BLaER1 treated with 17β-estradiol and CSF1 and Interleukin-3, amounts not matched to agents 10 nM and 100 nM (cell line): ENCODE data around the gene TEAD3.

Source experiments
- H3K27ac ChIP-seq, 11 experiments: shearing (Covaris generic); formaldehyde crosslinking; 2 replicates each; pipeline ENCODE4 v1.8.1; 2022
- H3K27me3 ChIP-seq, 11 experiments: shearing (Covaris generic); formaldehyde crosslinking; 2 replicates each; pipeline ENCODE4 v1.8.1; 2022
- H3K36me3 ChIP-seq, 11 experiments: shearing (Covaris generic); formaldehyde crosslinking; 2 replicates each; pipeline ENCODE4 v1.8.1; 2022
- H3K4me1 ChIP-seq, 10 experiments: shearing (Covaris generic); formaldehyde crosslinking; 2 replicates each; pipeline ENCODE4 v1.8.1; 2022
- H3K4me2 ChIP-seq, 11 experiments: shearing (Covaris generic); formaldehyde crosslinking; 2 replicates each; pipeline ENCODE4 v1.8.1; 2022
- H3K4me3 ChIP-seq, 10 experiments: shearing (Covaris generic); formaldehyde crosslinking; 2 replicates each; pipeline ENCODE4 v1.8.1; 2022
- H3K9ac ChIP-seq, 11 experiments: shearing (Covaris generic); formaldehyde crosslinking; 2 replicates each; pipeline ENCODE4 v1.8.1; 2022
- H3K9me3 ChIP-seq, 11 experiments: shearing (Covaris generic); formaldehyde crosslinking; replicated peaks in 1 of 11; 2 replicates each; pipeline ENCODE4 v1.8.1; 2022
- H4K20me1 ChIP-seq, 11 experiments: shearing (Covaris generic); formaldehyde crosslinking; 2 replicates each; pipeline ENCODE4 v1.8.1; 2022
- Cebpa-rat ChIP-seq, 11 experiments: shearing (Covaris generic); IDR thresholded peaks; 2 replicates each; pipeline ENCODE4 v1.8.1; 2022

TEAD3 gene

DNA sequence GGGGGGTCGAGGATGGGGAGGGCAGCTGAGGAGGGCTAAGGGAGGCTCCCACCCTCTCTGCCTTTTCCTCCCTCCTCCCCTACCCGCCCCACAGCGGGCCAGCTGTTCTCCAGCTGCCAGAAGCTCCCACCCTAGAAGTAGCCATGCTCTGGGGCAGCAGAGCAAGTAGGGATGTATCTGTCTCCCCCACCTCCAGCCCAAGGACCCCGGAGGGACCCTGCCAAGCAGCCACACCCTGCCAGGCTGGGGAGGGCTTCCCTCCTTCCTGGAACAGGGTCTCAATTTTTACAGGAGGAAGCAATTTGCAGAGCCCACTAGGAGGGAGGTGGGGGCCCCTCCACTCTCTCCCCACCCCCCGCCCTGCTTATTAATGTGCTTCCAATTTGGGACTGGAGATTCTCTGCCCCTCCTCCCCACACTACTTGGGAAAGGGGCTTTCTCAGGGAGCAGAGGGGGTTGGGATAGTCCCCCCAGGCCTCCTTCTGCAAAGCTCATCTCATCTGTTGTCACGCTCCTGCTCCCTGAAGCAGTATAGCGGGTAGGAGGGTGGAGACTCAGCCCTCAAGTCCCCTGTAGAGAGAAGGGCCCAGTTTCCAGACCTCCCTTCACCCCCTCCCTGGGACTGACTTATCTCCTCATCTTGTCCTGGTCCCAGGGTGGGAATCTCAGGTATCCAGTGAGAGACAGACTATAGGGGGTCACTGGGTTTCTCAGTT, 4.5 kb downstream of the TEAD3 start:
- no peaks in the 10 kb centered on the region for H3K36me3 ChIP-seq
- H3K9me3 ChIP-seq, result no peaks in the 10 kb centered on the region
- H4K20me1 ChIP-seq, result peaks cover 16 to 76% (median 47%) of the 10 kb centered on the region in 11 experiments; a peak in 20 of 22 replicates
- peak overlapping the region; percentile 25 to 98 (median 95) for H3K4me2 ChIP-seq
- no peak overlapping the region for H3K4me3 ChIP-seq
- 0 out of 22 replicates have a peak overlapping the region, but pooled peaks of 1 of the 11 experiments have one; percentile 6 for H3K27ac ChIP-seq
- peak overlapping the region in 5 of 11 experiments; percentile 19 to 38 (median 27); a peak in 5 of 22 replicates for H3K9ac ChIP-seq
- TF ChIP-seq Cebpa-rat (IDR thresholded peaks at IDR 0.05), result no peak
- H3K27me3 ChIP-seq, result peaks cover 0 to 66% (median 3%) of the 10 kb centered on the region in 11 experiments; a peak in 17 of 22 replicates
- peaks cover 71 to 84% (median 80%) of the 10 kb centered on the region in 10 experiments for H3K4me1 ChIP-seq

DNA sequence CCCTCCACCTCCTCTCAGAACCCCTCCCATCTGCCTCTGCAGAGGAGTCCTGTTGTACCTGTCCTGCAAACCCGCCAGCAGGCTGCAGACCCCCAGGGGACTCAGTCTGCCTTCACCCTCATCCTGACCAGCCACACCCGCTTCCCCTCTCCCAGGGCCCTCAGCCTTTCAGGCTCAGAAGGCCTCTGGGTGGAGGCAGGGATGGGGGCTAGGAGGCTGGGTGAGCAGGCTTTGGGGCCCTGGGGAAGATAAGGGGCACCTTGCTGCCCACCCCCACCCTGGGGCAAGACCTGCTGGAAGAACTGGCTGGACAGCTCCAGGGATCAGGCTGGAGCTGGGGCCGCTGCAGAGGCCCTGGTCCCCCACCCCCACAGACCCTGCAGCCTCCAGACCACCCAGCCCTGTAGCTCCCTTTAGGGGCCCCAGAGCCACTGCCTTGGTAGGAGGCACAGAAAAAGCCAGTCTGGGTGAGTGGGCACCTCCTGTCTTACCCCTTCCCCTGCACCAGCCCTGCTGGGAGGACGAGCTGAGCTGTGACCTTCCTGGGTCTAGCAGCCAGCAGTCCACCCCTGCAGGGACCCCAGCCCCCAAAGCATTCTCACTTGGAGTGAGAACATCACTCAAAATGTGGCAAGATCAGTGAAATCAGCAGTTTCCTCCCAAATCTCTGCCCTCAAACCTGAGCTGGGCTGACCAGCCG, 5.2 kb downstream of the TEAD3 start:
- Histone ChIP-seq H3K4me1 (peaks cover 70 to 88% (median 80%) of the 10 kb centered on the region in 10 experiments), H3K9me3 (no peaks in the 10 kb centered on the region), H3K9ac (peak overlapping the region in 6 of 11 experiments; percentile 15 to 32 (median 22); a peak in 4 of 22 replicates), H3K36me3 (no peaks in the 10 kb centered on the region), H3K4me2 (peak overlapping the region; percentile 25 to 98 (median 95); a peak in 21 of 22 replicates), H3K27ac (peak overlapping the region in 1 of 11 experiments; percentile 4; a peak in 1 of 22 replicates), H4K20me1 (peaks cover 16 to 78% (median 47%) of the 10 kb centered on the region in 11 experiments; a peak in 20 of 22 replicates), H3K27me3 (peaks cover 0 to 61% (median 0%) of the 10 kb centered on the region in 11 experiments; a peak in 9 of 22 replicates), H3K4me3 (no peak overlapping the region)
- TF ChIP-seq Cebpa-rat (IDR thresholded peaks at IDR 0.05), result no peak

- TF ChIP-seq Cebpa-rat (IDR thresholded peaks at IDR 0.05), result no peak
These were observed 5.9 kb downstream of the TEAD3 start for GRCh38 chr6:35490821-35491557.

GRCh38 chr6:35489995-35490791, 6.7 kb downstream of the TEAD3 start:
- no peaks in the 10 kb centered on the region for H3K9me3 ChIP-seq
- H3K36me3 ChIP-seq, result no peaks in the 10 kb centered on the region
- peaks cover 9 to 75% (median 38%) of the 10 kb centered on the region in 11 experiments; a peak in 20 of 22 replicates for H4K20me1 ChIP-seq
- peaks cover 60 to 81% (median 69%) of the 10 kb centered on the region in 10 experiments for H3K4me1 ChIP-seq
- no peak overlapping the region for H3K9ac ChIP-seq
- no peak for TF ChIP-seq Cebpa-rat (IDR thresholded peaks at IDR 0.05)
- no peak overlapping the region for H3K27ac ChIP-seq
- H3K27me3 ChIP-seq, result peaks cover 0 to 49% (median 0%) of the 10 kb centered on the region in 11 experiments; a peak in 7 of 22 replicates
- H3K4me2 ChIP-seq, result peak overlapping the region in 9 of 11 experiments; percentile 7 to 97 (median 49); a peak in 13 of 22 replicates
- H3K4me3 ChIP-seq, result no peak overlapping the region

More at GRCh38 chr6:35490821-35491557, 5.9 kb downstream of the TEAD3 start:
- Histone ChIP-seq H3K9ac (peak overlapping the region in 2 of 11 experiments; percentile 15 to 25; a peak in 1 of 22 replicates), H3K27me3 (peaks cover 0 to 57% (median 0%) of the 10 kb centered on the region in 11 experiments; a peak in 8 of 22 replicates), H4K20me1 (peaks cover 16 to 82% (median 46%) of the 10 kb centered on the region in 11 experiments; a peak in 20 of 22 replicates), H3K4me2 (peak overlapping the region in 10 of 11 experiments; percentile 25 to 98 (median 96); a peak in 20 of 22 replicates), H3K9me3 (no peaks in the 10 kb centered on the region), H3K4me3 (no peak overlapping the region), H3K36me3 (no peaks in the 10 kb centered on the region), H3K27ac (no peak overlapping the region), H3K4me1 (peaks cover 68 to 84% (median 77%) of the 10 kb centered on the region in 10 experiments)

GRCh38 chr6:35489066-35489465, 7.8 kb downstream of the TEAD3 start:
- no peak for TF ChIP-seq Cebpa-rat (IDR thresholded peaks at IDR 0.05)
- Histone ChIP-seq H3K4me2 (peak overlapping the region in 4 of 11 experiments; percentile 73 to 85 (median 80); a peak in 6 of 22 replicates), H3K36me3 (no peaks in the 10 kb centered on the region), H3K4me3 (no peak overlapping the region), H3K27me3 (peaks cover 0 to 39% (median 0%) of the 10 kb centered on the region in 11 experiments; a peak in 7 of 22 replicates), H3K27ac (no peak overlapping the region), H4K20me1 (peaks cover 0 to 70% (median 28%) of the 10 kb centered on the region in 11 experiments; a peak in 19 of 22 replicates), H3K4me1 (peaks cover 50 to 80% (median 60%) of the 10 kb centered on the region in 10 experiments), H3K9ac (no peak overlapping the region), H3K9me3 (no peaks in the 10 kb centered on the region)

GRCh38 chr6:35488517-35488862, 8.4 kb downstream of the TEAD3 start:
- no peak for TF ChIP-seq Cebpa-rat (IDR thresholded peaks at IDR 0.05)
- Histone ChIP-seq H3K9ac (peak overlapping the region in 1 of 11 experiments; percentile 3; a peak in 1 of 22 replicates), H3K27ac (peak overlapping the region in 4 of 11 experiments; percentile 29 to 63 (median 47); a peak in 4 of 22 replicates), H3K27me3 (peaks cover 0 to 33% (median 0%) of the 10 kb centered on the region in 11 experiments; a peak in 7 of 22 replicates), H3K36me3 (no peaks in the 10 kb centered on the region), H3K4me1 (peaks cover 44 to 80% (median 54%) of the 10 kb centered on the region in 10 experiments), H3K4me2 (peak overlapping the region; percentile 41 to 85 (median 73)), H3K4me3 (no peak overlapping the region), H3K9me3 (no peaks in the 10 kb centered on the region), H4K20me1 (peaks cover 0 to 64% (median 23%) of the 10 kb centered on the region in 11 experiments; a peak in 18 of 22 replicates)

DNA sequence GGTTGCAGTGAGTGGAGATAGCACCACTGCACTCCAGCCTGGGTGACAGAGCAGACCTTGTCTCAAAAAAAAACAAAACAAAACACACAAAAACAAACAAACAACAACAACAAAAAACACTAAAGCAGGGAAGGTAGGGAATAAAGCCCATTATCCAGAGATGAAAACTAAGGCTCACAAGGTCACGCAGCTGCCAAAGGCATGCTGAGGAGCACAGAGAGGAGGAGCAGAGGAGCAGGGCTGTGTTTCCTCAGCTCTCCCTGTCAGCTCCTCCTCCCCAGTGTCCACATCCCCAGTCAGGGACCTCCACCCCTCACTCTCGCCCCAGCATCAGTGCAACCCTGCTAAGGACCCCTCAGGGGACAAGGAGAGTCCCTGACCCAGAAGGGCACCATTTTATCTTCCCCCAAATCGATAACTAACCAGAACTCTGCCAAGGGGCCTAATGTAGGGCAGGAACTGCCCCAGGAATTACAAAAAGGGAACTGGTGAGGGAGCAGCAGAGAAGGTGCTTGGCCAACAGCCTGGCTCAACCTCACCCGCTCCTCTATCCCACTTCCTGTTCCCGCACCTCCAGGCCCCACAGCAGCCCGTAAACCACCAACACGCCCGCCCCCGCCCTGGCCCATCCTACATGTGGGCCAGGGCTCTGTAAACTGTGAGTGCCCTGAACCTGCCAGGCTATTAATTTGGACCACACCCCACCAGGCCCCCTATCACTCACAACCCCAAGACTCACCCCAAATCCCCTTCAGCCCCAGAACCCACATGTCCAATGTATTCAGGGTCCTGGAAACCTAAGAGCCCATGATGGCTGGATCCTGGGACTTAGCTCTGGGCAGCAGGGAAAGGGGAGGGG, 9.0 kb downstream of the TEAD3 start:
- Histone ChIP-seq H3K27me3 (peaks cover 0 to 27% (median 0%) of the 10 kb centered on the region in 11 experiments; a peak in 7 of 22 replicates), H3K4me1 (peaks cover 38 to 77% (median 48%) of the 10 kb centered on the region in 10 experiments), H3K27ac (peak overlapping the region in 5 of 11 experiments; percentile 44 to 63 (median 50); a peak in 9 of 22 replicates), H3K36me3 (no peaks in the 10 kb centered on the region), H3K4me2 (peak overlapping the region; percentile 41 to 85 (median 73)), H3K9ac (peak overlapping the region in 4 of 11 experiments; percentile 3 to 44 (median 13); a peak in 4 of 22 replicates), H3K4me3 (no peak overlapping the region), H3K9me3 (no peaks in the 10 kb centered on the region), H4K20me1 (peaks cover 0 to 58% (median 17%) of the 10 kb centered on the region in 11 experiments; a peak in 18 of 22 replicates)
- no peak for TF ChIP-seq Cebpa-rat (IDR thresholded peaks at IDR 0.05)
